SU-DHL-6 (cell line): Measurements from ENCODE around the gene MANEA.

ENCODE experiments used
- H2AFZ ChIP-seq: fragments of 200-600 bp; sonication (generic); 2 replicates; pipeline ENCODE4 v1.6.1; 2014; ENCODE audit warnings: low read depth, mild to moderate bottlenecking, moderate library complexity, mixed read lengths, antibody characterized with exemption, low read length; ENCODE audit not compliant: severe bottlenecking
- H3F3A ChIP-seq: fragments of 200-600 bp; shearing (Covaris generic); 2 replicates; pipeline ENCODE4 v1.6.0; 2016; ENCODE audit warnings: antibody characterized with exemption, mild to moderate bottlenecking; ENCODE audit not compliant: insufficient read depth
- H3K27ac ChIP-seq: fragments of 200-600 bp; sonication (generic); 2 replicates; pipeline ENCODE4 v1.5.1; 2016; ENCODE audit warnings: low read depth, mild to moderate bottlenecking, low read length, moderate library complexity, mixed read lengths
- H3K27me3 ChIP-seq: fragments of 200-600 bp; sonication (generic), shearing (Covaris generic); 2 replicates; pipeline ENCODE4 v1.6.0; 2014; ENCODE audit warnings: mild to moderate bottlenecking, low read length
- H3K36me3 ChIP-seq: fragments of 200-600 bp; sonication (generic); 2 replicates; pipeline ENCODE4 v1.6.1; 2014; ENCODE audit warnings: mild to moderate bottlenecking, low read length, mixed read lengths
- H3K4me2 ChIP-seq: fragments of 300-600, 200-600 bp; shearing (Covaris generic), sonication (generic); 2 replicates; pipeline ENCODE4 v1.6.0; 2014; ENCODE audit warnings: low read length, low read depth, mild to moderate bottlenecking; ENCODE audit not compliant: poor library complexity, severe bottlenecking
- H3K4me3 ChIP-seq: fragments of 200-600 bp; sonication (generic); 2 replicates; pipeline ENCODE4 v1.5.1; 2014; ENCODE audit warnings: antibody characterized with exemption, low read length, mild to moderate bottlenecking, mixed read lengths; ENCODE audit not compliant: insufficient read depth, poor library complexity, severe bottlenecking
- H3K79me2 ChIP-seq: fragments of 200-600 bp; sonication (generic); 2 replicates; pipeline ENCODE4 v1.6.1; 2014; ENCODE audit warnings: mild to moderate bottlenecking, low read length, moderate library complexity; ENCODE audit not compliant: insufficient read depth
- H3K9ac ChIP-seq: fragments of 200-600 bp; sonication (generic); 2 replicates; pipeline ENCODE4 v1.7.0; 2014; ENCODE audit warnings: mild to moderate bottlenecking, low read length
- H3K9me2 ChIP-seq: fragments of 200-600 bp; sonication (generic); replicated peaks from 2 replicates; pipeline ENCODE4 v1.6.1; 2014; ENCODE audit warnings: low read length; ENCODE audit not compliant: insufficient read depth
- H3K9me3 ChIP-seq: fragments of 200-600 bp; sonication (generic); 2 replicates; pipeline ENCODE4 v1.6.1; 2014; ENCODE audit warnings: low read length, mixed read lengths; ENCODE audit not compliant: insufficient read depth
- H4K20me1 ChIP-seq: fragments of 200-600 bp; sonication (generic); 2 replicates; pipeline ENCODE4 v1.6.1; 2014; ENCODE audit warnings: low read depth, mild to moderate bottlenecking, antibody characterized with exemption, low read length, moderate library complexity, mixed read lengths
- EZH2phosphoT487 ChIP-seq: fragments of 200-600 bp; sonication (generic), shearing (Covaris generic); conservative IDR thresholded peaks from 2 replicates; pipeline ENCODE4 v1.6.1; 2018; ENCODE audit warnings: mild to moderate bottlenecking, antibody characterized with exemption, low read length, moderate library complexity, mixed read lengths
- TF ChIP-seq, protein P1 (sequence below): fragments of 200-600 bp; sonication (generic); IDR thresholded peaks from one replicate; pipeline ENCODE4 v1.5.1; 2017; ENCODE audit warnings: antibody characterized with exemption, mild to moderate bottlenecking, low read length, moderate library complexity; ENCODE audit not compliant: insufficient read depth, poor library complexity, severe bottlenecking

Gene MANEA

DNA sequence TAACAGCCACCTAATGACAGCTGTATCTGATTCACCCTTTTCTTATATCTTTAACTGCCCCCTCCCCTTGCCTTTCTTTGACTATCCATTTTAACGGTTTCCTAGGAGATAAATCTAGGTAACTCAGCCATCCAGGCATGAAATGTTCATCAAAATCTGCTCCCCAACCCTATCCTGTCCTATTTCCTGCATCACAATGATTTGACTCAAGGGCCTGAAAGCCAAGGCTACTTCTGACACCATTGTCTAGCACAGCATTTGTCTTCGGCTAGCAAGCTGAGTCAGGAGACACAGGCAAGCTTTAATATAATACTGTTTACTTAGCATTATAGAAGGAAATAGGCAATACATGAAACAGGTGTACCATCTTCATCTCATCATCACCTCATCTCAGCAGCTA, 31.6 kb upstream of the MANEA start:
- Histone ChIP-seq H3K36me3 (no peaks in the 10 kb centered on the region), H3K4me2 (no peak overlapping the region), H4K20me1 (no peaks in the 10 kb centered on the region), H3K79me2 (no peaks in the 10 kb centered on the region), H3K27ac (no peak overlapping the region), H3K4me3 (no peak overlapping the region), H3F3A (no peaks in the 10 kb centered on the region), H3K27me3 (no peaks in the 10 kb centered on the region), H3K9me2 (no peaks in the 10 kb centered on the region), H3K9ac (no peak overlapping the region), H3K9me3 (no peaks in the 10 kb centered on the region), H2AFZ (no peak overlapping the region)
- TF ChIP-seq EZH2phosphoT487: no peak
- TF ChIP-seq, protein P1, sequence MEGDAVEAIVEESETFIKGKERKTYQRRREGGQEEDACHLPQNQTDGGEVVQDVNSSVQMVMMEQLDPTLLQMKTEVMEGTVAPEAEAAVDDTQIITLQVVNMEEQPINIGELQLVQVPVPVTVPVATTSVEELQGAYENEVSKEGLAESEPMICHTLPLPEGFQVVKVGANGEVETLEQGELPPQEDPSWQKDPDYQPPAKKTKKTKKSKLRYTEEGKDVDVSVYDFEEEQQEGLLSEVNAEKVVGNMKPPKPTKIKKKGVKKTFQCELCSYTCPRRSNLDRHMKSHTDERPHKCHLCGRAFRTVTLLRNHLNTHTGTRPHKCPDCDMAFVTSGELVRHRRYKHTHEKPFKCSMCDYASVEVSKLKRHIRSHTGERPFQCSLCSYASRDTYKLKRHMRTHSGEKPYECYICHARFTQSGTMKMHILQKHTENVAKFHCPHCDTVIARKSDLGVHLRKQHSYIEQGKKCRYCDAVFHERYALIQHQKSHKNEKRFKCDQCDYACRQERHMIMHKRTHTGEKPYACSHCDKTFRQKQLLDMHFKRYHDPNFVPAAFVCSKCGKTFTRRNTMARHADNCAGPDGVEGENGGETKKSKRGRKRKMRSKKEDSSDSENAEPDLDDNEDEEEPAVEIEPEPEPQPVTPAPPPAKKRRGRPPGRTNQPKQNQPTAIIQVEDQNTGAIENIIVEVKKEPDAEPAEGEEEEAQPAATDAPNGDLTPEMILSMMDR: no peak

DNA sequence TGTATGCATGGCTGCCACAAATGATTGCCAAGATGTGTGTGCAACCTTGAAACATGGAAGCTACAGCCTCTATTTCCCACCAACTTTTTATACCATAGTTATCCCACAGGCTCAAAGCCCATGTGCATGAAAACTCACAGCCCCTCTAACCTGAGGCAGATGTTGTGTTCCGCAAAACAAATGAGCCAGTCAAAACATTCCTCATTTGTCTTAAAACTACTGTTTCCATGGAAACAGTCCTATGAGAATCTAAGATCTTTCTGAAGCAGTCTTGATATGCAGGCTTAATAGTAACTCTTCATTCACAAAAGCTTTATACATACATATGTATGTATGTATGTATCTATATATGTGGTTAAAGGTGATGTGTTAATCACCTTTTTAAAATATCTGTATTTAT, 31.2 kb upstream of the MANEA start:
- no peaks in the 10 kb centered on the region for H3K79me2 ChIP-seq
- no peak for TF ChIP-seq EZH2phosphoT487
- TF ChIP-seq, protein P1: no peak
- no peak overlapping the region for H3K4me2 ChIP-seq
- H3K4me3 ChIP-seq: no peak overlapping the region
- no peaks in the 10 kb centered on the region for H4K20me1 ChIP-seq
- no peak overlapping the region for H2AFZ ChIP-seq
- H3K9me3 ChIP-seq: no peaks in the 10 kb centered on the region
- H3K36me3 ChIP-seq: no peaks in the 10 kb centered on the region
- H3K9ac ChIP-seq: no peak overlapping the region
- no peaks in the 10 kb centered on the region for H3F3A ChIP-seq
- H3K27me3 ChIP-seq: no peaks in the 10 kb centered on the region
- no peaks in the 10 kb centered on the region for H3K9me2 ChIP-seq
- H3K27ac ChIP-seq: no peak overlapping the region

DNA sequence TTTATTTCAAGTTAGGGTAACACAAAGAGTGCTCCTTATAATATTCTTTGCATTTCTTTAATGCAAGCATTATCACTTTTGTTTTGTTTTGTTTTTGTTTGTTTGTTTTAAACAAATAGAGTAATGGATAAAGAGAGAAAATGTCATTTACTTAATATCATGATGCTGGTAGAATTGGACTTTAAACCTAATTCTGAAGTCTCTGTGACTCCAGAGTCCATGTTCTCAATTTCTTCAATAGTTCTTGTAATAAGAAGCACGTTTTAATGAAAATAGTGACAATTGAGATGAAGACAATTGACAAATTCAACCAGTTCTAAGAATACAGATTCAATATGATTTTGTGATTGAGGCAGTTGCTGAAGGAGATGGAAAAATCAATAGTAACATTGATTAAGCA, 30.3 kb upstream of the MANEA start:
- TF ChIP-seq, protein P1: no peak
- TF ChIP-seq EZH2phosphoT487: no peak
- no peak overlapping the region for H3K27ac ChIP-seq
- no peak overlapping the region for H2AFZ ChIP-seq
- no peaks in the 10 kb centered on the region for H3K27me3 ChIP-seq
- no peak overlapping the region for H3K4me2 ChIP-seq
- H3K9me3 ChIP-seq: no peaks in the 10 kb centered on the region
- no peak overlapping the region for H3K9ac ChIP-seq
- H3F3A ChIP-seq: no peaks in the 10 kb centered on the region
- H3K9me2 ChIP-seq: no peaks in the 10 kb centered on the region
- no peaks in the 10 kb centered on the region for H3K79me2 ChIP-seq
- H3K36me3 ChIP-seq: no peaks in the 10 kb centered on the region
- no peaks in the 10 kb centered on the region for H4K20me1 ChIP-seq
- H3K4me3 ChIP-seq: no peak overlapping the region
